ENCODE results near the gene CARD19.
A peak's percentile ranks its signal among the peaks of the same experiment; 100 is the strongest.

CARD19 gene, protein sequence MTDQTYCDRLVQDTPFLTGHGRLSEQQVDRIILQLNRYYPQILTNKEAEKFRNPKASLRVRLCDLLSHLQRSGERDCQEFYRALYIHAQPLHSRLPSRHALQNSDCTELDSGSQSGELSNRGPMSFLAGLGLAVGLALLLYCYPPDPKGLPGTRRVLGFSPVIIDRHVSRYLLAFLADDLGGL

DNA sequence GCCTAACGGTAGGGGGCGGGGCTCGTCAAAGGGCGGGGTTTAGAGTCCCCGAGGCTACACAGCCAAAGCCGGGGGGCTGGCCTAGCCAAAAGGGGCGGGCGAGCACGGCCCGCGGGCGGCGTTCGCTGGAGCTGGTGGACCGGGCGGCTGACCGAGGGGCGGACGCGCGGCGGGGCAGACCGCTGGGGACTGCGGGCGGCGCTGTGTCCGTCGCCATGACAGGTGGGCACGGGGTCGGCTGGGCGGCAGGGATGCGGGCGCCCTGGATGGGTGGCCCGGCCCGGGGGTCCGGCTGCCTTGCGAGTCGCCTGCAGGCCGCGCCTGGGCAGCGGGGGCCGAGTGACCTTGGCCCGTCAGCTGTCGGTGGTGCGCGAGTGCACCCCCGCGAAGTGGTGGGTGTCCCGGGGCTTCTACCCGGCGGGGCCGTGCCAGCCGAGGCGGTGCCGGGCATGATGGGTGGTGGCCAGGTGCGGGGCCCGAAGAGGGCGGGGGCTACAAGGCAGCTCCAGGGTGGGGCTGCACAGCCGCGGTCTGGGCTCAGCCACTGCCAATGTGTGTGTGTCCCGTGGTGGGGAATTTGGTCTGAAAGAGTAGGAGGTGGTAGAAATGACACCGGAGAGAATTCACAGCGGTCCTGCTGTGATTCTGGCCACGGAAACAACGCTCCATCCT lies at the start of gene CARD19:
Gene CARD19 (plus strand): TSS at position 87 of the 672 bp plus-strand sequence. CDS start 129 bp downstream, at position 216.
- peak; percentile 57 for DNase-seq (ENCODE audit: low spot score)

DNA sequence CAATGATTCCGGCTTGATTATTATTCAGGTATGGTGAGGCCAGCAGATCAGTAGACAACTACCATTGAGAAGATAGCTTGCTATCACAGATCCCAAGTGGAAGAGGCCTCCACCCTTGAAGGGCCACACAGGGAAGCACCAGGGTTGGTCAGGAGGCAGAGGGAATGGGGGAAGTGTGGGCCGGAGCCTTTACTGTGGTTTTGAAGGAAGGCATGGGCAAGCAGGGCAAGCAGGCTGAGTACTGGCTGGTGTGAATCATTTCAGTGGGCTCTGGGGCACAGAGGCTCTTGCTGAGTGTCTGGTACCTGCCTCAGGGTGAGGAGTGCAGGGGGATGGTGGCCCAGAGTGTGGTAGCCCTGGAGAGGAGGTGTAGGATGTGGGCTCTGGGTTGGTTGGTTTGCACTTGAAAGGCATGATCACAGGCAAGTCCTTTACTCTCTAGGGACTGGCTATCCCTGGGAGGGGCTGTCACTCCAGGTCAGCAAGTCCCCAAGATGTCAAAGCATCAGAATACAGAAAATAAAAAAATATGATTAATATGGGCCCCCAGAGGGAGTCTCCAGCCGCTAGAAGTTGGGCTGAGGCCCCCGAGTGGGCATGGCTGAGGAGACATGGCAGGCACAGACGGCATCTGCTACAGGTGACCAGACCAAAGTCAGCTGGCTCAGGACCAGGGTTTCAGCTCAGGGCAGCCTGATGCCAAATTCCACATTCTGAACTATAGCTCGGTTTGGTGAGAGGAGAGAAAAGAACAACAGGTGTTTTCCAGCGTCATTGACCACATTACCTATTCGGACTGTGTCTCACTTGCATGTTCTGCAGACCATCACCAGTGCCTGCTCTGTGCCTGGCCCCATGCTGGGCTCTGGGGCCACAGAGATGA lies 47.2 kb upstream of the CARD19 start:
- DNase-seq (ENCODE audit: low spot score), result no peak

DNA sequence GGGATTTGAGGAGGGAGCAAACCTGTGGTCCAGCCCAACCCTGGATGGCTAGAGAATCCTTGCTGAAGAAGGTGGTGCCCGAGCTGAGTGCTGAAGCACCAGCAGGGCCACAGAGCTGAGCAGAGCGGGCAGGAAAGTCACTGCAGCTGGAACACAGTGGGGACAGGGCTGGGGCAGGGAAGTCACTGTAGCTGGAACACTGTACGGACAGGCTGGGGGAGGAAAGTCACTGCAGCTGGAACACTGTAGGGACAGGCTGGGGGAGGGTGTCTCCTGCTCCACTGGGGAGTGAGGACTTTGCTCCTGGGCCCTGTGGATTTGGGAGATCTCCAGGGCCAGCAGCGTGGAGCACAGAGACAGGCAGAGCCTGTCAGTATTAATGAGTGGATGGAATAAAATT lies 46.5 kb upstream of the CARD19 start:
- DNase-seq (ENCODE audit: low spot score), result no peak

DNA sequence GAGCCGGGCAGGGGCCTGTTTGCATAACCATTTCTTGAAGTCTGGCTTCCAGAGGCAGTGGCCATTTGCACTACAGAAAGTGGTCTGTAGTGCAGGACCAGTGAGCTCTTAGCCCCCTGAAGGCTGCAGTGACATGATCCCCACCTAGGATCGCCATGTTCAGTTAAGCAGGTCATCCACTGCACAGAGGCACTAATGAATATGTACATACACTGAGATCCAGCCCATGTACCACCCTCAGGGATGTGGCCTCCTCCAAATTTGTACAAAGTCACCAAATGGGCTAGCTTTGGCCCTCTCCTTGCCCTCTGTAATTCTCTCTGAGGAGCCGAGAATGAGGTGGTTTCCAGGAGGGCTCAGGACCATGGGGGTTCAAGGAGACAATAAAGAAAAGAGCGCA lies 45.8 kb upstream of the CARD19 start:
- DNase-seq (ENCODE audit: low spot score), result no peak

DNA sequence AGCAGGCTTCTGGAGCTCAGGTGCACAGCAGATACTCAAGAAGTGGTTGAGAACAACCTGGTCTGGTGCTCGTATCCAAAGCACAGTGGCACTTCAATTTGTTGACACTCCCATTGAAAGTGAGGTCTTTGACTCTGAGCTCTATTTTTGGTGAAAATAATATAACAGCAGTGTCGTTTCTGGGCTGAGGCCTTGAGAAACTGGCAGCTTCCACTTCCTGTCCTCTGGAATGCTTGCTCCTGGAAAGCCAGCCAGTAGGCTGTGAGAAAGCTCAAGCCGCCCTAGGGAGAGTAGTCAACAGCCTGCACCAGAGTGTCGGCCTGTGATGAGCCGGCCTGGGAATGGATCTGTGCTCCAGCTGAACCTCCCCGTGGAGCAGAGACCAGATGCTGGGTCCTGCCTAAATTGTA lies 44.3 kb upstream of the CARD19 start:
- DNase-seq (ENCODE audit: low spot score), result no peak

DNA sequence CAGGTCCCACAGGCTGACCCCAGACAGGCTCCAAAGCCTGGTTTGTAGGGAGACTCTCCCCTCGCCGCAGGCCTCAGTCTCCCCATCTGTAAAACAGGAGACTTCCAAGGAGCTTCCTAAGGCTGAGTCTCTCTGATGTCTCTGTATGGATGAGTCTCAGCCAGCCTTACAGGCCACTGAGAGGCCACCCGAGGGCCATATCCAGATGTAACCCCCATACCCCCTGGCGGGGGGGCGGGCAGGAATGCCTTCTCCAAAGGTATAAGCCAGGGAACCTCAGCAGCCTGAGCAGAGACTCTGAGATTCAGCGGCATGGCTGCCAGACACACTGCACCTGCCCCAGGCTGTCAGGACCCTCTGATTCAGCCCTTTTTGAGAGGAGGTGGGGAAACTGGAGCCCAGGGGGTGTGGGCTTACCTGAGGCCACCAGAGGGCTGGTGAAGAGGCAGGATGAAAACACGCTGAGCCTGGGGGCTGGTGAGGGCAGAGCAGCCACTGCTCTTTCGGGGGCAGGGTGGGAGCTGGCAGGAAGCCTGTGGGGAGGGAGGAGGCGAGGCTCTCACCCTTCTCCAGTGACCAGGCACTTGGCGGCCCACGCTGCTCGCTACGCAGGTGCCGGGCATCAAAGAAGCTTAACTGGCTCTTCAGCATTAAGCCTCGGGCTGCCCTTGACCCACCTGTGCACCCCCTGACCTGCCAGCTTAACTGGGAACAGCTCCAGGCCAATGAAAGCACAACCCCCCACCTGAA lies 43.1 kb upstream of the CARD19 start:
- DNase-seq (ENCODE audit: low spot score), result no peak

DNA sequence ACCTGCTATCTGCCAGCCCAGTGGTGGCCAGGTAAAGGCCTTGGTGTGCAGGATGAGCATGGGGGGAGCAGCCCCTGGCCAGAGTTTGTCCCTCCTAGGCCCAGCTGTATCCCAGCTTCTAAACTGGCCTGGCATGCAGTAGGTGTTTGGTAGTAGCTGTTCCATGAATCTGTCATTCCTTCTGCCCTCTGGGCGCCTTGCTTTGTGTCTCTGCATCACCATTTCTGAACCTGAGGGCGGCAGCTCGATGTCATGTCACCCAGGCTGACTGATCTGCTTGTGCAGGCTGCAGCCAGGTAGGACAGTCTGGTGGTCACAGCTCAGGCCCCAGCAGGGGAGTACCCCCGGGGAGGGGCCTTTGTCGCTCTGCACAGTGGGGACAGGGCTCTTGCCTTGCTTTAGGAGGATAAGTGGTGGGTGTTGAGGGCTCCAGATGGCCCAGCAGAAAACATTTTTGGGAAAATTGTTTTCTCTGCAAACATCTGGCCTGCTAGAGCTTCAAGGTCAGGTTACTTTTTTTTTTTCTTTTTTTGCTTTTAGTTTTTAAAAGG lies 42.2 kb upstream of the CARD19 start:
- no peak for DNase-seq (ENCODE audit: low spot score)

DNA sequence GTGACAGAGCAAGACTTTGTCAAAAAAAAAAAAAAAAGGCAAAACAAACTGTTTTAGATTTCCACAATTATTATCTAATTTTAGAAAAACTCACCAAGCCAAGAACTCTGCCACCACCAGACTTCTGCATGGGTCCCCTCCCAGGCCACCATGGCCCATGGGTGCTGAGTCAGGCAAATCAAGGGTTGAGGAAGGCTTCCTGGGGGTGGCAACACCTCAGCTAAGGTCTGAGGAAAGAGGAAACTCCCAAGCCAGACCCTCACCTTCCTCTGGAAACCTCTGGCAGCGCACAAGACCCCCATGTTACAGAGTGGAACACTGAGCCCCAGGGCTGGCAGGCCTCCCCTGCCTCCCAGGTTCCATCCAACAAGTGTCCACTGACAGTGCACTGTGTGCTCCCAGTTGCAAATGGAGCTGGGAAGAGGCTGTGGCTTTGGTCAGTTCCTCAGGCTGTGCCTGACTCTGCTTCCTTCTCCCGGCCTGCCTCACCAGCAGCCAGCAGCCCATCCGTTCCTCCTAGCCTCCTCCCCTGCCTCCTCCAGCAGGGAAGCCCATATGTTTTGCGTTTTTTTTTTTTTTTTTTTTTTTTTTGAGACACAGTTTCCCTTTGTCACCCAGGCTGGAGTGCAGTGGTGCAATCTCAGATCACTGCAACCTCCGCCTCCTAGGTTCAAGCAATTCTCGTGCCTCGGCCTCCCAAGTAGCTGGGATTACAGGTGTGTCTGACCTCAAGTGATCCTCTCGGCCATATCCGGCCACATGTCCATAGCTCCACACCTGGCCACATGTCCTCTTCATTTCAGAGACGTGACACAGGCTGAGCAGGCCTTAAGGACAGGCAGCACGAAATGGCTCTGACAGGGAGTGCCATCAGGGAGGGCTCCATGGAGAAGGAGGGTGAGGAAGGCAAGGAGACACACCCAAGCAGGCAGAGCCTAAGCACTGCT lies 41.0 kb upstream of the CARD19 start:
- no peak for DNase-seq (ENCODE audit: low spot score)

DNA sequence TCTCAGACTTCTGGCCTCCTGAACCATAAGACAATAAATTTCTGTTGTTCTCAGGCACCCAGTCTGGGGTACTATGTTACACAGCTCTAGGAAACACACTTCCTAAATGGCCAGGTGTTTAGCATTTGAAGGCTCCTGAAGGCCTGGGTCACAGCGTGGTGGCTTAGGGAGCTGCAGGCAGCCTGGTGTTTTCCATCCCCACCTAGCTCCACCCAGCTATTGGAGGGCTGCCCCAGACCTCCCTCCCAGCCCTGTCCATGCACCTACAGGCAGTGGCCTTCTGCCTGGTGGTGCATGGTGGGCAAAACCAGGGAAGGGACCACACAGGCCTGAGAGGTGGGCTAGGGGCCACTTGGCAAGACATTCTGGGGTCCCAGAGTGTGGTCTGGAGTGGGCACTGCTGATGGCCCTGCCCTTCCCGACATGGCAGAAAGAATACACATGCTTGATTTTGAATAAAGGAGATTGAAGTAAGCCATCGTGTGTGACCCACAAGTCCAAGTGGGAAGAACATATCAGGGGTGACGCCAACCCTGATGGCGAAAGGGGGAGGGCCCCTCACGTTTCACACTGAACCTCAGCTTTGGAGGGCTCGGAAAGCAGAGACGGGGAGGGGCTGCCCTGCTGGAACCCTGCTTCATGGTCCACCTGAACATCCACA lies 38.8 kb upstream of the CARD19 start:
- no peak for DNase-seq (ENCODE audit: low spot score)

DNA sequence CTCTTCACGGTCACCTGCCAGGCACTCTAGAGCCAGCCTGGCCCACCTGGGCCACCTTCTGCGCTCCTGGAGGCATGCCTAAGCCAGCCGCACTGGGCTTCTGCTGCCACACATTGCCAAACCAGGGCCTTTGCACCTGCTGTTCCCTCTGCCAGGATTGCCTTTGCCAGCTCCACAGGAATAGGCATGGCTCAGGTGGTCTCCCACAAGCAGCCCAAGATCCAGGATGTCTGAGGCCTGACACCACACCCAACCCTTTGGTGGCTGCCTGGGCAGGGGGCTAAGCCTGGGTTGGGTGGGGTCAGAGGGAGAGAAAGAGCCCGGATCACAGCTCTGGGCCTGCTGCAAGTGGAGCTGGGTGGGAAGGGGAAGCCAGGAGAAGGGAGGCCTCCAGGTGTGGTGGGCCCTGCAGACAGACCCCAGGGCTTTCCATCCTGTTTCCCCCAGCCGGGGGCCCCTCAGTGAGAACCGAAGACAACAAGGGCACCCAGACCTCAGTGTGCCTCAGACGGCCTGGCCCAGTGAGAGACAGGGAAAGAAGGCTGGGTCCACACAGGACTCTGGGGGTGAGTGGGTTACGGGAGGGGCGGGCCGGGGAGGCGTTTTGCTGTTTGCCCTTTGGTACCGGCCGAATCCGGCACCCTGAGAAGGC lies 38.2 kb upstream of the CARD19 start:
- no peak for DNase-seq (ENCODE audit: low spot score)

DNA sequence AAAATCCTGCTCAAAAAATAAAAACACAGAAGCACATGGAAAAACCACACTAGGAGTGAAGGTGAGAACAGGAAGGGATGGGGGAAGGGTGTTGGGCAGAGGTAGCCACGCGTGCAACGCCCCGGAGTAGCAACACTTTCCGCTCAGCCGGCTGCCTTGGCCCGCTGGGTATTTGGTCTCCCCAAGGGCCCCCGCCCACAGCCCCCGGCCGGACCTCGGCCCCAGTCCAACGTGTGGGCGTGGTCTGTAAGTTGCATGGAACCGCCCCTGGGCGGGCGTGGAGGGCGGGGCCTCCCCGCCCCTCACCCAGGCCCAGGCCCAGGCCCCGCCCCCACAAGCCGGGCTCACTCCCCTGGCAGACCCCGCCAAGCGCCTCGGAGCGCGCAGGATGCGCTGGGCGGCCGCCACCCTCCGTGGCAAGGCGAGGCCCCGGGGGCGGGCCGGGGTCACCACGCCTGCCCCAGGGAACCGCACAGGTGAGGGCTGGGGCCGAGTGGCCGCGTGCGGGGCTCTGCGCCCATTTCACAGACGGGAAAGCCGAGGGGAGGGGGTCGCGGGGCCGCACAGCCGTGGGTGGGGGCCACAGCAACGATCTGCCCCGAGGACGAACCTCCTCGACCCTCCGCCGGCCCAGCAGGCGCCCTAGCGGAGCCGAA lies 37.5 kb upstream of the CARD19 start, which contains the start of gene SUSD3:
Gene SUSD3 (plus strand): TSS at position 347 of the 656 bp plus-strand sequence. CDS start 42 bp downstream, at position 389.
- DNase-seq (ENCODE audit: low spot score), result peak; percentile 29

DNA sequence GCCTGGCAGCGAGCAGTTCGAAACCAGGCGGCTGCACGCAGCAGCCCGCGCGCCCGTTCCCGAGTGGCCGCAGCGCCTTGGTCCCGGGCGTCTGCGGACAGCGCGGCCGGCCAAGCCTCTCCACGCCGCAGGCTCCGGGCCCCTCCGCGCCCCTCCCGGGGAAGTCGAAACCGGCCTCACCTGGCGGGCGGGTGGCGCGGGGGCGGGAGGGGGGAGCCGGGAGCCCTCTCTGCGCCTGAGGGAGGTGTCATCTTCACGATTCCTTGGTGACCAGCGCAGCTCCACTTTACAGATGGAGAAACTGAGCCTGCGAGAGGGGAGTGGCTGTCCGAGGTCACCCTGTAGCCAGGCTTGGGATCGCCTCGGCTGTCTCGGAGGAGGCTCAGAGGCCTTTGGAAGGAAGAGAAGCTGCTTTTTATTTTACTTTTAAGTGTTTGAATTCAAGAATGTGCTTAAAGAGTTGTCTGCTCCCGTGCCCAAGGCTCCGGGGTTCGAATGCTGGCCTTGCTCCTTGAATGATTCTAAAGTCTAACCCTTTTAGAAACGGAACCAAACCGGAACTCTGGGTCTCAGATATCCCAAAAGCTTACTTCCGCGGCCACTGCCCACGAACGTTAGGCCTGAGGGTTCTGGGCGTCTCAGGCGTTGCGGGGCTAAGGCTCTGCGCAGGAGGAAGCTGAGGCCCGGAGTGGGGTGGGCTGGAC lies 36.9 kb upstream of the CARD19 start:
- DNase-seq (ENCODE audit: low spot score), result no peak

DNA sequence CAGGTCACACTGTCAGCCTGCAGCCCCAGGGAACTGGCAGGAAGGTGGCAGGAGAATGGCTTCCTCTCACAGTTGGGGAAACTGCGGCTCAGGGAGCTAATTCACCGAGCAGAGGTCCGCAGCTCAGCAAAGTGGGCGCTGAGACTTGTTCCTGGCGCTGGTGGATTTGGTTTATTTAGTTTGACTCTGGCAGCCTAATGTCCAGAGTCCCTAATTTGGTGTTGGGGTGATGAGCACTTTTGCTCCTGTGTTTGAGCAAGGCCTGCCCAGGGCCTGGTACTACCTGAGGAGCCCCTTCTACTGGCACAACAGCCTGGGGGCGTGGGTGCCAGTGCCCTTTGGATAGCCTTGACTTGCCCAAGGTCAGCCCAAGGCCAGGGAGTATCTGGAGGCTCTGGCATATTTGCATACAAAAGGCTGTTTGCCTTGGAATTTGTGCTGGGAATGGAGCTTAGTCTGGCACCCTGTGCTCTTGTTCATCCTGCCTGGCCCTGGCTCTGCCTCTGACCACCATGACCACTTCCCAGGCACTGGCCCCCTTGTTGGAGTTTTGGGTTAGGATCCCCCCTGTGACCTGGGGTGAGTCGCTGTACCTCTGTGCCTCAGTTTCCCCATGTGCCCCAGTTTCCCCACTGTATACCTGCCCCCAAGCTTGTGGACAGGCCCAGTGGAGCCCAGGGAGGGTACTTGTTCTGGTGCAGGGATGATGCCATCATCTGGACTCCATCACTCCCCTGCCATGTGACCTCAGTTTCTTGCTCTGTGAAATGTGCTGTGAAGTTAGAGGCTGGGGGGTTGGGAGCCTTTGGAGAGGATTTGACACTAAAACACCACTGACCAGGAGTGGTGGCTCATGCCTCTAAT lies 36.1 kb upstream of the CARD19 start:
- DNase-seq (ENCODE audit: low spot score), result no peak

DNA sequence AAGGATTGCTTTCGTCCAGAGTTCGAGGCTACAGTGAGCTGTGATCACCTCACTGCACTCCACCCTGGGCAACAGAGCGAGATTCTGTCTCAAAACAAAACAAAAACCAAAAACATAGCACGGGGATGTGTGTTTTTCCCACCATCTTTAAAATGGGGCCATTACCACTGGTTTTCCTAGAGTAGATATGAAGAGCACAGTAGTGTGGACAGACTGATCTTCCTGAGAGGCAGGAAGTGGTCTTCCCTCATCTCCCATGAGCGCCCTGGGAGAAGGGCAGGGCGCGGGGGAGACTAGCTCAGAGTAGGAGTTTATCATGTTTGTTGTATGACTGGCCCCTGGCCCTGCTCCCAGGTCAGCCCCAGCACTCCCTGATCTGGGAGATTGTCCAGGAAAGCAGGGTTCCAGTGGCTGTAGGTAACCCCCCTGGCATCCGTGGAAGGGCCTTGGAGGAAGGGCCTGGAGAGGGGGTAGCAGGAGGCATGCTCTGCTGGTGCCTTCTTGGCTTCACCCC lies 35.2 kb upstream of the CARD19 start:
- DNase-seq (ENCODE audit: low spot score), result peak; percentile 14

DNA sequence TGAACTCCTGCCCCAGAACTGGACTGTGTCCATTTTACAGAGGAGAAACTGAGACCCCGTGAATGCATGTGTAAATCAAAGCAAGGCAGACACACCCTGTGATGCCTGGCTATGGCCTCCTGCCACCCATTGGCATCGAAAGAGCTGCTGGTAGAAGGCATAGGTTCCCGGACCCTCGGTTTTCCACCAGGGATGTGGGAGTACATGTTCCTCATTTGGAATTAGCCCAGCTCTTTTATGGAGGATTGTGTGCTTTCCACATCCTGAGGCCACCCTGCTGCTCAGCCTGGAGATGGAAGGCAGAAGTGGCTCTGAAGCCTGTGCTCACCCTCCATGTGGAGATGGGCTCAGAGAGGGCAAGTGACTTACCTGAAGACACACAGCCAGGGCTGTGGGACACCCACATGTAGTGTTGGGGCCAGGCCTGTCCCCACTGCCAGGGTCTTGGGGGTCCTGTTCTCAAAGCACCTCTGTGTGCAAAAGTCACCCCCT lies 34.7 kb upstream of the CARD19 start:
- no peak for DNase-seq (ENCODE audit: low spot score)

DNA sequence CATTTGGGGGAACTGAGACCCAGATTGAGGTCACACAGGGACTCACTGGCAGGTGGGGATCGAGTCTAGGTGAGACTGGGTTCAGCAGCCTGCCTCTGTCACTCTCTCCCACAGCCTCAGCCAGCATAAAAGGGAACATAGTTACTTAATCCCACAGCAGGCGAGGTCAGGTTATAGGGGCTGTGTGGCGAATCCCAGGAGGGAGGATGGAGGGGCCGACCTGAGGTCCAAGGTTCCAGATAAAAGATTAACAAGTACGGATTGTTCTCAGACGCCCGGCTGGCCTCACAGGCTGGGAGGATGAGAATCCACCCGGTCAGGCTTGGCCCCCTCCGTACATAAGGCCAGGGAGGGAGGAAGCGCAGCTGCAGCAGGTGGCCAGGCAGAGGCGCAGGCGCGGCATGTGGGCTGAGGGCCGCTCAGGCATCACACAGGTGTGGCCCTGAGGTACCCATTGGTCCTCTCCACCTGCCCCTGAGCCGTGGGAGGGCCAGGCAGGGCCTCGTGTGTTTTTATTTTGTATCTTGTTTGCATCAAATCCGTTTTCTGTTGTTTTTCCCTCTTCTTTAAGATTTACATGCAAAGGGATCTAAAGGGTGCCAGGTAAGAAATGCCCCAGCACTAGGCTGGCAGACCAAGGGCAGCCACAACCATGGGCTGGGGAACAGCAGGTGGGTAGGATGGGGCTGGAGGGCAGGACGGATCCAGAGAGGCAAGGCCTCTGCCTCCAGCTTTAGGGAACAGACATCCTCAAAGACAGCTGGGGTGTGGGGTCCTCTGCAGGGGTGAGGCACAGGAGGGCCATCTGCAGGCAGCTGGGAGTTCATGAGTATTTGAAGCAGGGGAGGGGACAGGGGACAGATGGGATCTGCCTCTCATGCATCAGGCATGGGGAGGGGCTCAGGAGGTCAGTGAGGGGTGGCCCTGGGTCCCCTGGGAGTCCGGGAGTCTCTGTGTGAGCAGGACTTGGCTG lies 33.9 kb upstream of the CARD19 start:
- DNase-seq (ENCODE audit: low spot score), result no peak

Measured in LoVo (cell line).